SU-DHL-6 (cell line): ENCODE measurements around the gene GJB4.

ENCODE experiments used
- H2AFZ ChIP-seq: fragments of 200-600 bp; sonication (generic); 2 replicates; pipeline ENCODE4 v1.6.1; 2014; ENCODE audit warnings: low read depth, mild to moderate bottlenecking, moderate library complexity, mixed read lengths, antibody characterized with exemption, low read length; ENCODE audit not compliant: severe bottlenecking
- H3F3A ChIP-seq: fragments of 200-600 bp; shearing (Covaris generic); 2 replicates; pipeline ENCODE4 v1.6.0; 2016; ENCODE audit warnings: antibody characterized with exemption, mild to moderate bottlenecking; ENCODE audit not compliant: insufficient read depth
- H3K27ac ChIP-seq: fragments of 200-600 bp; sonication (generic); 2 replicates; pipeline ENCODE4 v1.5.1; 2016; ENCODE audit warnings: low read depth, mild to moderate bottlenecking, low read length, moderate library complexity, mixed read lengths
- H3K27me3 ChIP-seq: fragments of 200-600 bp; sonication (generic), shearing (Covaris generic); 2 replicates; pipeline ENCODE4 v1.6.0; 2014; ENCODE audit warnings: mild to moderate bottlenecking, low read length
- H3K36me3 ChIP-seq: fragments of 200-600 bp; sonication (generic); 2 replicates; pipeline ENCODE4 v1.6.1; 2014; ENCODE audit warnings: mild to moderate bottlenecking, low read length, mixed read lengths
- H3K4me2 ChIP-seq: fragments of 300-600, 200-600 bp; shearing (Covaris generic), sonication (generic); 2 replicates; pipeline ENCODE4 v1.6.0; 2014; ENCODE audit warnings: low read length, low read depth, mild to moderate bottlenecking; ENCODE audit not compliant: poor library complexity, severe bottlenecking
- H3K4me3 ChIP-seq: fragments of 200-600 bp; sonication (generic); 2 replicates; pipeline ENCODE4 v1.5.1; 2014; ENCODE audit warnings: antibody characterized with exemption, low read length, mild to moderate bottlenecking, mixed read lengths; ENCODE audit not compliant: insufficient read depth, poor library complexity, severe bottlenecking
- H3K79me2 ChIP-seq: fragments of 200-600 bp; sonication (generic); 2 replicates; pipeline ENCODE4 v1.6.1; 2014; ENCODE audit warnings: mild to moderate bottlenecking, low read length, moderate library complexity; ENCODE audit not compliant: insufficient read depth
- H3K9ac ChIP-seq: fragments of 200-600 bp; sonication (generic); 2 replicates; pipeline ENCODE4 v1.7.0; 2014; ENCODE audit warnings: mild to moderate bottlenecking, low read length
- H3K9me2 ChIP-seq: fragments of 200-600 bp; sonication (generic); replicated peaks from 2 replicates; pipeline ENCODE4 v1.6.1; 2014; ENCODE audit warnings: low read length; ENCODE audit not compliant: insufficient read depth
- H3K9me3 ChIP-seq: fragments of 200-600 bp; sonication (generic); 2 replicates; pipeline ENCODE4 v1.6.1; 2014; ENCODE audit warnings: low read length, mixed read lengths; ENCODE audit not compliant: insufficient read depth
- H4K20me1 ChIP-seq: fragments of 200-600 bp; sonication (generic); 2 replicates; pipeline ENCODE4 v1.6.1; 2014; ENCODE audit warnings: low read depth, mild to moderate bottlenecking, antibody characterized with exemption, low read length, moderate library complexity, mixed read lengths
- EZH2phosphoT487 ChIP-seq: fragments of 200-600 bp; sonication (generic), shearing (Covaris generic); conservative IDR thresholded peaks from 2 replicates; pipeline ENCODE4 v1.6.1; 2018; ENCODE audit warnings: mild to moderate bottlenecking, antibody characterized with exemption, low read length, moderate library complexity, mixed read lengths
- TF ChIP-seq, protein P1 (sequence below): fragments of 200-600 bp; sonication (generic); IDR thresholded peaks from one replicate; pipeline ENCODE4 v1.5.1; 2017; ENCODE audit warnings: antibody characterized with exemption, mild to moderate bottlenecking, low read length, moderate library complexity; ENCODE audit not compliant: insufficient read depth, poor library complexity, severe bottlenecking

Gene GJB4

DNA sequence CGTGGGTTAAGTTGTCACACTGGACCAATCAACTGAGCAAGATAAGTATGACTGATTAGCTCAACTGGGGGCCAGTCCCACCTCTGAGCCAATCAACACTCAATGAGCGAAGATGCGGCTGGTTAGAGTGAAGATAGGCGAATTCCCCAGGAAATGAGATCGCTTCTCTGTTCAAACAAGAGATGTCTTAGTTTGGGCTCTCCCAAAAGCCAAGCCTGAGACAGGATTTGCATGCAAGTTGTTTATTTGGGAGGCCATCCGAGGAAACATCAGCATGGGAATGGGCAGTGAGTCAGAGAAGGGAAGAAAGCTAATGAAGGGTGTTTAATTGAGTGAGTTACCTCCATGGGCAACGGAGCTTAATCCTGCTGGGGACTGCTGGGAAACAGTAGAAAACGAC lies 9.5 kb upstream of the GJB4 start:
- Histone ChIP-seq H3K79me2 (no peaks in the 10 kb centered on the region), H3K4me2 (no peak overlapping the region), H3F3A (no peaks in the 10 kb centered on the region), H3K27ac (no peak overlapping the region), H3K4me3 (no peak overlapping the region), H4K20me1 (no peaks in the 10 kb centered on the region), H3K9me2 (no peaks in the 10 kb centered on the region), H3K27me3 (no peaks in the 10 kb centered on the region), H3K36me3 (no peaks in the 10 kb centered on the region), H2AFZ (no peak overlapping the region), H3K9me3 (no peaks in the 10 kb centered on the region), H3K9ac (no peak overlapping the region)
- TF ChIP-seq, protein P1, sequence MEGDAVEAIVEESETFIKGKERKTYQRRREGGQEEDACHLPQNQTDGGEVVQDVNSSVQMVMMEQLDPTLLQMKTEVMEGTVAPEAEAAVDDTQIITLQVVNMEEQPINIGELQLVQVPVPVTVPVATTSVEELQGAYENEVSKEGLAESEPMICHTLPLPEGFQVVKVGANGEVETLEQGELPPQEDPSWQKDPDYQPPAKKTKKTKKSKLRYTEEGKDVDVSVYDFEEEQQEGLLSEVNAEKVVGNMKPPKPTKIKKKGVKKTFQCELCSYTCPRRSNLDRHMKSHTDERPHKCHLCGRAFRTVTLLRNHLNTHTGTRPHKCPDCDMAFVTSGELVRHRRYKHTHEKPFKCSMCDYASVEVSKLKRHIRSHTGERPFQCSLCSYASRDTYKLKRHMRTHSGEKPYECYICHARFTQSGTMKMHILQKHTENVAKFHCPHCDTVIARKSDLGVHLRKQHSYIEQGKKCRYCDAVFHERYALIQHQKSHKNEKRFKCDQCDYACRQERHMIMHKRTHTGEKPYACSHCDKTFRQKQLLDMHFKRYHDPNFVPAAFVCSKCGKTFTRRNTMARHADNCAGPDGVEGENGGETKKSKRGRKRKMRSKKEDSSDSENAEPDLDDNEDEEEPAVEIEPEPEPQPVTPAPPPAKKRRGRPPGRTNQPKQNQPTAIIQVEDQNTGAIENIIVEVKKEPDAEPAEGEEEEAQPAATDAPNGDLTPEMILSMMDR, result no peak
- no peak for TF ChIP-seq EZH2phosphoT487

DNA sequence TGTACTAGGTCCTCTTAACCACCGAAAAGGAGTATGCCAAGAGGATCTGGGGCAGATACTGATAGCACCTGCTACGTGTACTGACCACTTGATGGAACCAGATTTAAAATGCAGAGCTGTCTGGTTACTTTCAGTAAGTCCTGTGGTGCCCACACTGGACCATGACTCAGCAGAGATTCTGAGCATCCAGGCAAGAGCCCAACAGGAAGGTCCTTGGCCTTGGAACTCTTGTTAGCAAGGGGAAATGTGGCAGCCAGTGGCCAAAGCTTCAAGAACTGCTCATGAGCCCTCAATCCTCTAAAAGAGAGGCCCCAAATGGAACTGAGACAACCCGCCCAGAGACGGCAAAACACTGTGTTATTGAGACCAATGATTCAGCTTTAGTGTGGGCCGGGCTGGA lies 8.9 kb upstream of the GJB4 start:
- Histone ChIP-seq H3K27ac (no peak overlapping the region), H2AFZ (no peak overlapping the region)
- no peak for TF ChIP-seq EZH2phosphoT487
- TF ChIP-seq, protein P1, result no peak

DNA sequence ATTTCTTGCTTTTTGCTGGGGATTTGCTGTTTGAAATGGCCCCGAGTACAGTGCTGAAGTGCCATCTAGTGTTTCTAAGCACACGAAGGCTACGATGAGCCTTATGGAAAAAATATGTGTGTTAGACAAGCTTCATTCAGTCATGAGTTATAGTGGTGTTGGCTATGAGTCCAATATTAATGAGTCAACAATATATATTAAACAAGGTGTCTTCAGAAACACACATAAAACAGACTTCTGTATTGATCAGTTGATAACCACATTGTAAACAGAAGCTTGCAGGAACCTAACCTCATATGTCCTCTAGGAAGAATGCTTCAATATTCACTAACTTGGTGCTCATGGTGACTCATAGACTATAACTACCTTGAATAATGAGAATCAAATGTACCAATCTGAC lies 6.4 kb upstream of the GJB4 start:
- H4K20me1 ChIP-seq, result no peaks in the 10 kb centered on the region
- H3K36me3 ChIP-seq, result no peaks in the 10 kb centered on the region
- no peaks in the 10 kb centered on the region for H3F3A ChIP-seq
- no peak overlapping the region for H3K27ac ChIP-seq
- H3K9me3 ChIP-seq, result no peaks in the 10 kb centered on the region
- H2AFZ ChIP-seq, result no peak overlapping the region
- H3K9ac ChIP-seq, result no peak overlapping the region
- no peaks in the 10 kb centered on the region for H3K9me2 ChIP-seq
- TF ChIP-seq, protein P1, result no peak
- no peak for TF ChIP-seq EZH2phosphoT487
- no peaks in the 10 kb centered on the region for H3K79me2 ChIP-seq
- H3K27me3 ChIP-seq, result no peaks in the 10 kb centered on the region
- no peak overlapping the region for H3K4me2 ChIP-seq
- no peak overlapping the region for H3K4me3 ChIP-seq

More for the DNA sequence above, 8.9 kb upstream of the GJB4 start:
- no peak overlapping the region for H3K9ac ChIP-seq
- no peaks in the 10 kb centered on the region for H3K36me3 ChIP-seq
- no peak overlapping the region for H3K4me3 ChIP-seq
- H3K9me2 ChIP-seq, result no peaks in the 10 kb centered on the region
- no peaks in the 10 kb centered on the region for H3F3A ChIP-seq
- H3K27me3 ChIP-seq, result no peaks in the 10 kb centered on the region
- no peaks in the 10 kb centered on the region for H3K9me3 ChIP-seq
- H4K20me1 ChIP-seq, result no peaks in the 10 kb centered on the region
- no peaks in the 10 kb centered on the region for H3K79me2 ChIP-seq
- H3K4me2 ChIP-seq, result no peak overlapping the region
